Prostate gland (tissue), 2 donors: ENCODE results near the gene ST7. TPM values are rescaled to one million over a fixed set of nuclear protein-coding genes. Genes with fewer than 3 reads are reported as not detected.

Experiments used
- DNase-seq: peaks from one replicate; pipeline ENCODE4 v3.0.0-alpha.2; 2019; ENCODE audit warnings: low spot score
- H3K27ac ChIP-seq, 2 donors: fragments of 200-600 bp; sonication (generic); 2 replicates each; pipeline ENCODE4 v1.5.1; 2017 to 2019
- H3K27me3 ChIP-seq: fragments of 200-600 bp; sonication (generic); replicated peaks from 2 replicates; pipeline ENCODE4 v1.5.1; 2019; ENCODE audit not compliant: insufficient read depth
- H3K36me3 ChIP-seq, 2 donors: fragments of 200-600 bp; sonication (generic); 1 replicate in 1 of 2; 2 replicates in 1 of 2; pipeline versions ENCODE4 v1.5.1 to v1.8.1; 2017 to 2019
- H3K4me1 ChIP-seq: fragments of 200-600 bp; sonication (generic); replicated peaks from 2 replicates; pipeline ENCODE4 v1.5.1; 2019
- H3K4me3 ChIP-seq, 2 donors: fragments of 200-600 bp; sonication (generic); 2 replicates each; pipeline ENCODE4 v1.5.1; 2017 to 2019
- H3K9me3 ChIP-seq: fragments of 200-600 bp; sonication (generic); 2 replicates; pipeline ENCODE4 v1.5.1; 2017
- POLR2A ChIP-seq: fragments of 450-650 bp; IDR thresholded peaks from one replicate; pipeline ENCODE4 v1.6.1; 2016; ENCODE audit warnings: antibody characterized with exemption, mild to moderate bottlenecking
- POLR2AphosphoS5 ChIP-seq: sonication (generic); formaldehyde crosslinking; IDR thresholded peaks from one replicate; pipeline ENCODE4 v1.6.1; 2017; ENCODE audit warnings: antibody characterized with exemption
- WGBS: methylation state at CpG from one replicate; pipeline ENCODE4 v1.1.5; 2018; 5-methylcytosine and 5-hydroxymethylcytosine counted together
- intact Hi-C: fragments of 100-400 bp; cut with DNase I; formaldehyde crosslinking; loops from one replicate; pipeline ENCODE4 v1.14.2; 2022
- total RNA-seq, 2 donors: library from RNA; depleted of rRNA; stranded (reverse); fragments of >200 nt; gene quantifications; one replicate each; pipeline ENCODE4 v1.1.0, GENCODE V29; 2016
- TF ChIP-seq, protein P1 (sequence below), 4 experiments: fragments of 200-600 bp in 2 of 4; fragments of 450-650 bp in 2 of 4; sonication (generic) in 2 of 4; IDR thresholded peaks; 1 replicate in 3 of 4; 2 replicates in 1 of 4; pipeline ENCODE4 v1.5.1; 2016 to 2019; ENCODE audit warnings: antibody characterized with exemption in 4 of 4, mild to moderate bottlenecking in 2 of 4, moderate library complexity in 2 of 4

The ST7 gene
- total RNA-seq, 2 donors from 2014 or later: 18.7 to 27.5 TPM

- H3K4me1 ChIP-seq: no peaks in the 10 kb centered on the region
- TF ChIP-seq POLR2A (no peak), POLR2AphosphoS5 (no peak)
- TF ChIP-seq, protein P1, sequence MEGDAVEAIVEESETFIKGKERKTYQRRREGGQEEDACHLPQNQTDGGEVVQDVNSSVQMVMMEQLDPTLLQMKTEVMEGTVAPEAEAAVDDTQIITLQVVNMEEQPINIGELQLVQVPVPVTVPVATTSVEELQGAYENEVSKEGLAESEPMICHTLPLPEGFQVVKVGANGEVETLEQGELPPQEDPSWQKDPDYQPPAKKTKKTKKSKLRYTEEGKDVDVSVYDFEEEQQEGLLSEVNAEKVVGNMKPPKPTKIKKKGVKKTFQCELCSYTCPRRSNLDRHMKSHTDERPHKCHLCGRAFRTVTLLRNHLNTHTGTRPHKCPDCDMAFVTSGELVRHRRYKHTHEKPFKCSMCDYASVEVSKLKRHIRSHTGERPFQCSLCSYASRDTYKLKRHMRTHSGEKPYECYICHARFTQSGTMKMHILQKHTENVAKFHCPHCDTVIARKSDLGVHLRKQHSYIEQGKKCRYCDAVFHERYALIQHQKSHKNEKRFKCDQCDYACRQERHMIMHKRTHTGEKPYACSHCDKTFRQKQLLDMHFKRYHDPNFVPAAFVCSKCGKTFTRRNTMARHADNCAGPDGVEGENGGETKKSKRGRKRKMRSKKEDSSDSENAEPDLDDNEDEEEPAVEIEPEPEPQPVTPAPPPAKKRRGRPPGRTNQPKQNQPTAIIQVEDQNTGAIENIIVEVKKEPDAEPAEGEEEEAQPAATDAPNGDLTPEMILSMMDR (IDR thresholded peaks at IDR 0.05): no peak
- H3K27ac ChIP-seq: no peak overlapping the region
- H3K36me3 ChIP-seq: peaks cover 0 to 5% of the 10 kb centered on the region in 2 donors
- no peaks in the 10 kb centered on the region for H3K27me3 ChIP-seq
- no peak for DNase-seq
- intact Hi-C loops: no loop called here
- H3K9me3 ChIP-seq: no peaks in the 10 kb centered on the region
- no peak overlapping the region for H3K4me3 ChIP-seq
- WGBS: 96% methylated on average over 1 of the region's 1 CpG
Measured at GRCh38 chr7:116912269-116912909, 40.9 kb upstream of the ST7 start.

DNA sequence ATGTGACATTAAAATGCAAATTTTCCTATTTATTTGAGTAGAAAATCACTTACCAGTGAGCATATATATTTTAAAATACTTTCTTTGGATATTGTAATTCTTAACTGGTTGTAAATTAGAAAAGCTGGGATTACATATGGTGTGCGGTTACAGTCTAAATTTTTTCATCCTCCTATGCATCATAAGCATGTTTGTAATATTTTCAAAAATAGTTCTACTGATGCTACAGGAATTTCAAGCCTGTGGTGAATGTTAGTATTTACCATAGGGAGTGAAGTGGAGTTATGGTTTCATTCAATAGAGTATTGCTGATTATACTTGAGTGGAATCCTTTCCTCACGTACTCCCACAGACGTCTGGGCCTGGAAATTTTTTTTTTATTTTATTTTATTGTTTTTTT, 34.6 kb upstream of the ST7 start:
- DNase-seq: no peak
- intact Hi-C loops: no loop called here
- 91% methylated on average over 3 of the region's 3 CpGs for WGBS
- H3K27me3 ChIP-seq: no peaks in the 10 kb centered on the region
- H3K27ac ChIP-seq: no peak overlapping the region
- H3K4me1 ChIP-seq: no peaks in the 10 kb centered on the region
- no peaks in the 10 kb centered on the region for H3K9me3 ChIP-seq
- TF ChIP-seq, protein P1 (IDR thresholded peaks at IDR 0.05): no peak
- TF ChIP-seq POLR2A: no peak
- no peak for TF ChIP-seq POLR2AphosphoS5
- H3K36me3 ChIP-seq: no peaks in the 10 kb centered on the region
- no peak overlapping the region for H3K4me3 ChIP-seq

DNA sequence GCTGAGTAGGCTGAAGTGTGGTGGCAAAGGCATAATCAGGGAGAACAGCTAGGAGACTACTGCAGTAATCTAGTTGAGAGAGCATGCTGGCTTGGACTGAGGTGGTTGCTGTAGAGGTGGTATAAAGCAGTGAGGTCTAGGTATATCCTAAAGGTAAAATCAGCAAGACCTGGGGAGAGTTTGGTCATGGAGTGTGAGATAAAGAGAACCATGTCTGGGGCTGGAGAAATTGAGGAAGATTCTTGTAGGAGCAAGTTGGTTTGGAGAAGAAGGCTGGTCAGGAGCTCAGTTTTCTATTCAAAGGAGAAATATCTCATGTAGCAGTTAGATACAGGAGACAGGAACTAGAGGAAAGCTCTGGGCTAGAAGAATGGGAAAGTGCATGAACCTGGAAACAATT, 32.9 kb upstream of the ST7 start:
- no peak overlapping the region for H3K27ac ChIP-seq
- H3K4me1 ChIP-seq: no peaks in the 10 kb centered on the region
- H3K27me3 ChIP-seq: no peaks in the 10 kb centered on the region
- TF ChIP-seq, protein P1 (IDR thresholded peaks at IDR 0.05): no peak
- no peak for TF ChIP-seq POLR2AphosphoS5
- TF ChIP-seq POLR2A: no peak
- H3K36me3 ChIP-seq: no peaks in the 10 kb centered on the region
- DNase-seq: no peak
- intact Hi-C loops: no loop called here
- H3K9me3 ChIP-seq: no peaks in the 10 kb centered on the region
- H3K4me3 ChIP-seq: no peak overlapping the region

DNA sequence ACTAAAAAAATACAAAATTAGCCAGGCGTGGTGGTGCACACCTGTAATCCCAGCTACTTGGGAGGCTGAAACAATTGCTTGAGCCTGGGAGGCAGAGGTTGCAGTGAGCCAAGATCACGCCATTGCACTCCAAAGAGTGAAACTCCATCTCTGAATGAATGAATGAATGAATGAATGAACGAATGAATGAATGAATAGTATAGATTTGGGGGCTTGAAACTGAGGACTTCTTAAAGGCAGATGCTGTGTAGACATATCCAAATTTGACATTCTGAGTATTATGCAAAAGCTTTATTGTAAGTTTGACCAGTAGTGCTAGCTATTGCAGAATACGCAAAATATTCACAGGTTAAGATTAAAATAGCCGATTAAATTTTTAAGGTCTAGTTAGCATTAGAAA, 30.8 kb upstream of the ST7 start:
- no peaks in the 10 kb centered on the region for H3K27me3 ChIP-seq
- WGBS: 74% methylated on average over 5 of the region's 5 CpGs
- intact Hi-C loops: no loop called here
- DNase-seq: no peak
- no peak for TF ChIP-seq POLR2AphosphoS5
- TF ChIP-seq POLR2A: no peak
- no peaks in the 10 kb centered on the region for H3K9me3 ChIP-seq
- no peaks in the 10 kb centered on the region for H3K36me3 ChIP-seq
- H3K4me1 ChIP-seq: no peaks in the 10 kb centered on the region
- H3K27ac ChIP-seq: no peak overlapping the region
- H3K4me3 ChIP-seq: no peak overlapping the region

- DNase-seq: no peak
- WGBS: 53% methylated on average over 5 of the region's 5 CpGs
- Histone ChIP-seq H3K9me3 (no peaks in the 10 kb centered on the region), H3K4me3 (no peak overlapping the region), H3K27ac (no peak overlapping the region), H3K4me1 (no peaks in the 10 kb centered on the region), H3K36me3 (no peaks in the 10 kb centered on the region), H3K27me3 (no peaks in the 10 kb centered on the region)
- TF ChIP-seq POLR2A (no peak), POLR2AphosphoS5 (no peak)
- TF ChIP-seq, protein P1 (IDR thresholded peaks at IDR 0.05): no peak
- intact Hi-C loops: no loop called here
Measured at GRCh38 chr7:116924741-116925140, 28.6 kb upstream of the ST7 start.
